Effector CD8-positive, alpha-beta T cell (primary cell): Measurements from ENCODE around the gene IMP4.
"Not testable (repeated sequence)": the region's sequence is repeated elsewhere in the genome, so short reads cannot be mapped to it uniquely, and the experiment has no call there.

ENCODE experiments used
- DNase-seq: peaks from one replicate; lab custom pipeline; 2025; lab: John Stamatoyannopoulos, UW
- total RNA-seq, 4 experiments: gene quantifications; one replicate each; lab custom pipeline; 2026; lab: John Stamatoyannopoulos, UW

Gene IMP4
- 50.9 to 141 (median 72.5) reads per million in 4 experiments for total RNA-seq

- DNase-seq: peak; percentile 90
Measured at GRCh38 chr2:130342533-130343275, at the start of gene IMP4. Gene IMP4, plus strand, starts transcription at chr2:130342897. Its CDS starts 36 bp downstream, at chr2:130342933.

- DNase-seq: no peak
Measured at GRCh38 chr2:130300258-130300969, 42.3 kb upstream of the IMP4 start.

- DNase-seq: no peak
Measured at GRCh38 chr2:130300970-130301348, 41.7 kb upstream of the IMP4 start.

GRCh38 chr2:130302164-130302886, 40.4 kb upstream of the IMP4 start:
- DNase-seq: no peak

GRCh38 chr2:130303169-130303568, 39.5 kb upstream of the IMP4 start:
- DNase-seq: no peak

GRCh38 chr2:130304726-130305125, 38.0 kb upstream of the IMP4 start:
- no peak for DNase-seq

GRCh38 chr2:130307850-130308249, 34.8 kb upstream of the IMP4 start:
- no peak for DNase-seq

- DNase-seq: no peak
Measured at GRCh38 chr2:130310881-130311280, 31.8 kb upstream of the IMP4 start.

GRCh38 chr2:130313812-130314334, 28.8 kb upstream of the IMP4 start:
- no peak for DNase-seq

GRCh38 chr2:130314377-130314776, 28.3 kb upstream of the IMP4 start:
- DNase-seq: no peak

GRCh38 chr2:130316596-130316995, 26.1 kb upstream of the IMP4 start:
- DNase-seq: no peak

- no peak for DNase-seq
Measured at GRCh38 chr2:130318906-130319305, 23.8 kb upstream of the IMP4 start.

GRCh38 chr2:130319536-130319935, 23.2 kb upstream of the IMP4 start:
- no peak for DNase-seq

GRCh38 chr2:130327703-130328527, 14.8 kb upstream of the IMP4 start:
- DNase-seq: no peak

- no peak for DNase-seq
Measured at GRCh38 chr2:130328710-130329109, 14.0 kb upstream of the IMP4 start.

GRCh38 chr2:130332271-130333073, 10.2 kb upstream of the IMP4 start:
- DNase-seq: peak; percentile 48

- not testable (repeated sequence) for DNase-seq
Measured at GRCh38 chr2:130333253-130333652, 9.4 kb upstream of the IMP4 start.

- no peak for DNase-seq
Measured at GRCh38 chr2:130334026-130334425, 8.7 kb upstream of the IMP4 start.

- DNase-seq: no peak
Measured at GRCh38 chr2:130335226-130335625, 7.5 kb upstream of the IMP4 start.

GRCh38 chr2:130336150-130336876, 6.4 kb upstream of the IMP4 start:
- DNase-seq: no peak
